GM12873 (cell line): ENCODE measurements around the gene PIM3.

ENCODE experiments used
- CTCF ChIP-seq: IDR thresholded peaks from 2 replicates; pipeline ENCODE4 v1.5.1; 2012; ENCODE audit warnings: low read depth, mild to moderate bottlenecking, moderate library complexity, low read length, control low read depth; ENCODE audit not compliant: insufficient read depth; ENCODE audit errors: missing control alignments

The PIM3 gene

GRCh38 chr22:49970528-49971231 is 10.1 kb downstream of the PIM3 start:
- no peak for TF ChIP-seq CTCF

DNA sequence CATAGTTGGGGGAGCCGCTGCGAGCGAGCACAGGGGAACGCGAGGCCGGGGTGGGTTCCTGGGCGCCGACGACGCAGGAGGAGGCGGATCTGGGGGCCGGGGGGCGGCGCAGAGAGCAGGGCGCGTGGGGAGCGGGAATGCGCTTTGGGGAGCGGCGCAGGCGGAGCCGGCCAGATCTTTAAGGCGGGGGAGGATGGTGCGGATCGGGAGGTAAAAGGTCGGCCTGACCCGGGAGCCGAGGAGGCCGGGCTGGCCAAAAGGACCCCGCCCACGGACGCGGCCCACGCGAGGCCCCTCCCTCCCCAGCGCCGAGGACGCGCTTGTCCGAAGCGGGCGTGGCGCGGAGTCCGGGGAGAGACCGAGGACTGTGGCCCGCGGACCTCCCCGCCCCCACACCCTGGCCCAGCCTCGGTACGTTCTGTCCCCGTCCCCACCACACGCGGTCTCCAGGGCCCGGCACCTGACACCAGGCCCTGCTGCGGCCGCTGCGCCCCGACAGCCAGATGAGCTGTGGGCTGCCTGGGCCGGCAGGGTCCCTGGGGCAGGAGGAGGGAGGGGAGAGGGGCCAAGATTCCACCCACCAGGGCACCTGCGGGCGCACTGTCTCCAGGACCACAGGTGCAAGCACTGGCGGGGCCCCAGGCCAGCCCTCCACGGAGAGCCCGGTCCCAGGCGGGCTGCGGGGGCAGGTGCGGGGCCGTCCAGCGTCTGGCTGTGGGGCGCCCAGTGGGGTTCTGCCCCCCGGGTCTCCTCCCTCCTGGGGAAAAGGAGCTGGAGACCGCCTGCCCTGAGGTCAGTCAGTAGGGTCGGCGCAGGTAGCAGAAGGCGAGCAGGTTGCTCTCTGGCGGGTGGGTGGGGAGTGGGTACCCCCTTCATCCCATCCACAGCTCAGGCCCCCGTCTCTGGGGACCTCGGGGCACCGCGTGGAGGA is 10.9 kb downstream of the PIM3 start:
- TF ChIP-seq CTCF, result no peak

GRCh38 chr22:49972163-49973017 is 11.8 kb downstream of the PIM3 start:
- no peak for TF ChIP-seq CTCF

DNA sequence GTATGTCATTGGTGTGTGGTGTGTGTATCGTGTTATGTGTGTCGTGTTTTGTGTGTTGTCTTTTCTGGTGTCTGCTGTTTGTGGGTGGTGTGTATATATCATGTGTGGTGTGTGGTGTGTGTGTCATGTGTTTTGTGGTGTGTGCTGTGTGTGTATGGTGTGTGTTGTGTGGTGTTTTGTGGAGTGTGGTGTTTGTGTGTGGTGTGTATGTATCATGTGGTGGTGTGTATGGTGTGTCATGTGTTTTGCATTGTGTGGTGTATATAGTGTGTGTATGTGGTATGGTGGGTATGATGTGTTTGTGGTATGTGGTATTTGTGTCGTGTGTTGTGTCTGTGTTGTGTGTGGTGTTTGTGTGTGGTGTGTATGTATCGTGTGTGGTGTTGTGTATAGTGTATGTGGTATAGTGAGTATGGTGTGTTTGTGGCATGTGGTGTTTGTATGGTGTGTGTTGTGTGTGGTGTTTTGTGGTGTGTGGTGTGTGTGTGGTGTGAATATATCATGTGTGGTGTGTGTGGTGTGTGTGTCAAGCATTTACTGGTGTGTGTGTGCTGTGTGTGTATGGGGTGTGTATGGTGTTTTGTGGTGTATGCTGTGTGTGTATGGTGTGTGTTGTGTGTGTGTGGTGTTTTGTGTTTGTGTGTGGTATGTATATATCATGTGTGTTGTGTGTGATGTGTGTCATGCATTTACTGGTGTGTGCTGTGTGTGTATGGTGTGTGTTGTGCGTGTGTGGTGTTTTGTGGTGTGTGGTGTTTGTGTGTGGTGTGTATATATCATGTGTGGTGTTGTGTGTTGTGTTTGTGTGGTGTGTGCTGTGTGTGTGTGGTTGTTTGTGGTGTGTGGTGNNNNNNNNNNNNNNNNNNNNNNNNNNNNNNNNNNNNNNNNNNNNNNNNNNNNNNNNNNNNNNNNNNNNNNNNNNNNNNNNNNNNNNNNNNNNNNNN is 12.7 kb downstream of the PIM3 start:
- TF ChIP-seq CTCF, result no peak

- no peak for TF ChIP-seq CTCF
Measured at GRCh38 chr22:49975543-49976389, 15.2 kb downstream of the PIM3 start.
